Motor neuron (in vitro differentiated cells): Measurements from ENCODE around the gene TRNT1. TPM values are rescaled to one million over a fixed set of nuclear protein-coding genes. Genes with fewer than 3 reads are reported as not detected.

ENCODE experiments used
- ATAC-seq, 8 experiments: fragments of 200-7000 bp; cut with Tn5 transposase; replicated peaks in 6 of 8; 2 replicates each; pipeline ENCODE4 v1.8.0; 2021; ENCODE audit warnings: mild to moderate bottlenecking in 8 of 8, moderate library complexity in 8 of 8
- H3K27ac ChIP-seq, 2 donors: fragments of 250-450 bp; sonication (Bioruptor Pico); 2 replicates each; pipeline ENCODE4 v1.9.0; 2021; ENCODE audit warnings: antibody characterized with exemption in 2 of 2, mild to moderate bottlenecking in 2 of 2, moderate library complexity in 1 of 2
- H3K4me1 ChIP-seq, 2 donors: fragments of 250-450 bp; sonication (Bioruptor Pico); replicated peaks in 1 of 2; 2 replicates each; pipeline ENCODE4 v1.6.1; 2021; ENCODE audit warnings: antibody characterized with exemption in 2 of 2, mild to moderate bottlenecking in 2 of 2, moderate library complexity in 1 of 2
- H3K4me3 ChIP-seq, 5 donors: fragments of 250-450 bp; sonication (Bioruptor Pico); 2 replicates each; pipeline ENCODE4 v1.9.0; 2021; ENCODE audit warnings: antibody characterized with exemption in 5 of 5, mild to moderate bottlenecking in 5 of 5, moderate library complexity in 4 of 5
- WGBS, 10 experiments: fragments of 450-650 bp; shearing (Covaris generic); methylation state at CpG; one replicate each; pipeline ENCODE4 v1.0.0; 2022; 5-methylcytosine and 5-hydroxymethylcytosine counted together
- in situ Hi-C, 9 experiments: fragments of 400-800 bp; cut with MboI; loops; one replicate each; pipeline ENCODE4 v1.15.0; 2021; ENCODE audit warnings: low sequenced_read_pairs in 9 of 9, low pct_unique_long_range_greater_than_20kb in 2 of 9; ENCODE audit not compliant: unreplicated experiment in 9 of 9
- total RNA-seq, 8 experiments: library from RNA; unstranded; fragments of 300-600 nt; gene quantifications; 2 replicates each; pipeline versions ENCODE4 v1.2.3 to v1.2.4, GENCODE V29; 2022

TRNT1 gene
- total RNA-seq, 8 experiments from 2014 or later = 14.6 to 59.9 (median 22.6) TPM

DNA sequence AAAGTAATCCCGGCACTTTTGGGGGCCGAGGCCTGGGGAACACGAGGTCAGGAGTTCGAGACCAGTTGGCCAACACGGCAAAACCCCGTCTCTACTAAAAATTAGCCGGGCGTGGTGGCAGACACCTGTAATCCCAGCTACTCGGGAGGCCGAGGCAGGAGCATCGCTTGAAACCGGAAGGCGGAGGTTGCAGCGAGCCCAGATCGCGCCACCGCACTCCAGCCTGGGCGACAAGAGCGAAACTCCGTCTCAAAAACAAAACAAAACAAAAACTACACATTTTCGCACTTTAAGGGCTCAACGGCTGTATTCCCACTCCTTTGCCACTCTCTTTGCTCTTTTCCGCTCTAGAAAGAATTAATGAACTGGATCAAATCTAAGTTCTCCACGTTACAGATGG, 763 bp upstream of the TRNT1 start:
- H3K4me3 ChIP-seq = peak overlapping the region; percentile 58 to 88 (median 87)
- H3K4me1 ChIP-seq = peaks cover 11 to 12% of the 10 kb centered on the region in 2 donors
- no peak for ATAC-seq
- WGBS, 10 experiments = 80 to 100% (median 90%) methylated on average over 1 to 21 of the region's 24 CpGs; no CpG with 5 or more reads in 1 of the 10 experiments
- in situ Hi-C loops = no loop called here
- H3K27ac ChIP-seq = peak overlapping the region; percentile 81 to 90

DNA sequence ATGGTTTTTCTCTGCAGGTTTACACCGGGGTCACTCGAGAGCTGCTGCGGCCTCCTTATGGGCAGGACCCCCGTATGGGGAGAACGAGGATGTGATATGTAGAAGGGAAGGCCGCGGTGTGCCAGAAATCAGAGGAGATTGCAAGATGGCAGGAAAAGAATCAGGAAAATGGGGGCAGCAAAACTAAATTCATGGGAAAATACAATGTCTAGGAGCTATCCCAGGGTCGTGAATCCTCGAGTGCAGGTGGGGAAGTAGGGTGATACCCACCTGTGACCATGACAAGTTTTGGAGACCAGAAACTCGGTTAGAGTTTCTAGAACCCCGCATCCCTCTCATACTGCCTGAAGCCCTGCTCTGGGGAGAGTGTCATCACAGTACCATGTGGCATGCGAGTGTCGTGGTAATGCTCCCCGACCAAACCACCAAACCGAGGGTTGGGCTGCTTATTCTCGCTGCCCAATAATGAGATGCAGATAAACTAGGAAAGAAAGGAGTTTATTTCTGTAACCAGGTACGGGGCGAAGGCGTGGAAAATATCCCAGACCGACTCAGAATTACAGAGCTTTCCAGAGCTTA, 781 bp downstream of the TRNT1 start:
- 18 to 70% (median 39%) methylated on average over 4 to 17 of the region's 20 CpGs; no CpG with 5 or more reads in 3 of the 10 experiments for WGBS, 10 experiments
- in situ Hi-C loops = no loop called here
- H3K4me3 ChIP-seq = peak overlapping the region; percentile 58 to 88 (median 87)
- peak in 2 of 8 experiments; percentile 14 to 15 for ATAC-seq
- H3K27ac ChIP-seq = peak overlapping the region; percentile 81 to 90
- peaks cover 11 to 12% of the 10 kb centered on the region in 2 donors for H3K4me1 ChIP-seq

DNA sequence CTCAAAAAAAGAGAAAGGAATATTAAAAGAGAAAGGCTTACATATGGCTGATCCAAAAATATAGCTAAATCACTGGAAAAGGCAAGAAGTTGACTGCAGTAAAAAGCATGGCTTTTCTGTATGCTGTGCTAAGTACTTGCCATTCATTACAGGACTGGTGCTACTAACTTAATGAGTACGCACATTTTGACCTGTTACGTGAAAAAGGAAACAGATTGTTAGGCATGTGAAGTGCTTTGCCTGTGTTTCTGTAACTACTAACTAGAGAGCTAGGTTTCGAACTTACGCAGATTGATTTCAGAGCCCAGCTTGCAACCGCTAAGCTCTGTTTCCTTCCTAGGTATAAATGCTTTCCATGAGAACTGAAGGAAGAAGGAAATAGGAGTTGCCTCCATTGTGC, 2.8 kb downstream of the TRNT1 start:
- Histone ChIP-seq H3K4me1 (peaks cover 11 to 12% of the 10 kb centered on the region in 2 donors), H3K4me3 (no peak overlapping the region), H3K27ac (no peak overlapping the region)
- no peak for ATAC-seq
- in situ Hi-C loops = no loop called here
- WGBS, 10 experiments = 75 to 100% (median 80%) methylated on average over 1 to 5 of the region's 5 CpGs; no CpG with 5 or more reads in 1 of the 10 experiments

DNA sequence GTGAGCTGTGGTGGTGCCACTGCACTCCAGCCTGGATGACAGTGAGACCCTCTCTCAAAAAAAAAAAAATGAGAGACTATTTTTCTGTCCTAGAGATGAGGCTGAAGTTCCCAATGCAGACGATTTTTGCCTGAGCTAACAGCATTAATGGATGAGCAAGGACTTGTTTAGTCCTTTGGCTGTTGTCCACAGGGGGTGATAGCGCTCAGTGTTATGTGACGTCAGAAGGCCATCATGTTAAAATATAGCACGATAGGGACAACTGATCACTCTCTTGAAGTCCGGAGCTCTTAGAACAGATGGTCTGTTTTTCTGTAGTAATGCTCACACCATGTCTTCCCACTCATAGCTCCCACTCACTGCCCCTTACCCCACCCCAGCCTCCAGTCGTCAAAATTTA, 6.8 kb downstream of the TRNT1 start:
- ATAC-seq = no peak
- Histone ChIP-seq H3K27ac (no peak overlapping the region), H3K4me1 (no peaks in the 10 kb centered on the region), H3K4me3 (no peak overlapping the region)
- WGBS, 10 experiments = 50 to 100% (median 84%) methylated on average over 1 to 6 of the region's 6 CpGs; no CpG with 5 or more reads in 3 of the 10 experiments
- in situ Hi-C loops = no loop called here

DNA sequence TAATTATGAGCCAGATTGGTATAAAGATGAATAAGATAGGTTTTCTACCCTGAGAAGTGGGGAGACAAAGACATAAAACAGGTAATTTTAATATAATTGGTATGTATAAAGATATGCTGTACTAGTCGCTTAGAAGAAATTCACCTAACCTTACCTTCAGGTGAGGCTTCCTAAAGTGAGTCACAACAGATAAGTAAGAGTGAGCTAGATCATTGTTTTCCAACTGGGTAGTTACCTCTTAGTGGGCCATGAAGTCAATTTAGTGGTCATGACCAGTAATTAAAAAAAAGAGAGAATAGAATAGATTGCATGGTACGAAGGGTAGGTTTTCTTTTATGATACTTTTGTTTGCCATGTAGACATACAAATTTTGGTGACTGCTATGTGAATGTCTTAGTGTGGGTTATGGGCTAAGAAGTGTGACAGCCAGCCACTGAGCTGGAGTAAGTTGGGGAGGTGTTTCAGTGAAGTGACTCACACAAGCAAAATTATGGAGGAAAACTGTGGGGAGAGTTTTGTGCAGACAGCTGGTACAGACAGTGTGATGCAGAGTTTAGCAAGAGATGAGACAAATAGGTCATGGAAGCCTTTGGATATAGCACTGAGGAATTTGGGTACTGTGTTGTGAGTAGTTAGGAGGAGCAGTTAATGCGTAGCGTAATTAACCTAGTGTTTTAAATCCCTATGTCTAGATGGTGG, 8.2 kb downstream of the TRNT1 start:
- 73 to 100% (median 96%) methylated on average over 2 to 4 of the region's 4 CpGs for WGBS, 10 experiments
- no peak overlapping the region for H3K27ac ChIP-seq
- ATAC-seq = peak in 2 of 8 experiments; percentile 75 to 78
- in situ Hi-C loops = no loop called here
- no peak overlapping the region for H3K4me3 ChIP-seq
- H3K4me1 ChIP-seq = no peaks in the 10 kb centered on the region

DNA sequence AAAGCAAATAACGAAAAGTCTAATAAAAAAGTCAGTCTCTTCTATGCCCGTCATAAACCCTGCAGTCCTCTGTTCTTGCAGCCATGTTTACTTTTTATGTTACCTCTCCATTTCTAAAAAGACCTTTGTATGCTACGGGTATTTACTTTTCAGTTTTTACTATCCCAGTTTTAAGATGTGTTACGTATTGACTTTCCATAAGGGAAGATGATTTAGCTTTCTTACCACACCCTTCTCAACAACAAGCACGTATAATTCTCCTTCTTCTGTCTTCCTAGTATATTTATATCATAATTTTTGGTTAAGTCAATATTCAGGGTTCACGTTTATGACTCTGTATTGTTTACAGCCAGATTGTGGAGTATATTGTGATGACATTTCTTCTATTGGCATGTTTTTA, 10.8 kb downstream of the TRNT1 start:
- Histone ChIP-seq H3K27ac (no peak overlapping the region), H3K4me3 (no peak overlapping the region), H3K4me1 (peaks cover 0 to 3% of the 10 kb centered on the region in 2 donors)
- no peak for ATAC-seq
- 76 to 100% (median 95%) methylated on average over 1 to 6 of the region's 6 CpGs for WGBS, 10 experiments
- in situ Hi-C loops = no loop called here

DNA sequence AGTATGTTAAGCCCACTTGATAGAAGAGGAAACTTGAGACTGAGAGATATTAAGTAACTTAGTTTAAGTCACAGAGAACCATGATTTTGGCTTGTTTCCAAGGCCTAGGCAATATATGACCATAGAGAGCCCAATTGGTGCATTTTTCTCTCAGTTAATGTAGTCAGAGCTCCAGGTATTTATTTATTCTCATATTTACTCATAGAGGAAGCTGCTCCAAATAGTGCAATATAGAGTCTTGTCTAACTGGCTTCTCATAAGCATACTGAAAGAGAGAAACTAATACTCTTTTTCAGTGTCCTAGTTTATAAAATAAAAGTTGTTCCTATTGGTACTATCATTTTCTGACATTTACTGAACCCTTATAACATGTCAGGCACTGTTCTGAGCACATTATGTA, 15.2 kb downstream of the TRNT1 start:
- ATAC-seq = no peak
- in situ Hi-C loops = no loop called here
- peaks cover 0 to 6% of the 10 kb centered on the region in 2 donors for H3K4me1 ChIP-seq
- H3K4me3 ChIP-seq = no peak overlapping the region
- H3K27ac ChIP-seq = no peak overlapping the region

DNA sequence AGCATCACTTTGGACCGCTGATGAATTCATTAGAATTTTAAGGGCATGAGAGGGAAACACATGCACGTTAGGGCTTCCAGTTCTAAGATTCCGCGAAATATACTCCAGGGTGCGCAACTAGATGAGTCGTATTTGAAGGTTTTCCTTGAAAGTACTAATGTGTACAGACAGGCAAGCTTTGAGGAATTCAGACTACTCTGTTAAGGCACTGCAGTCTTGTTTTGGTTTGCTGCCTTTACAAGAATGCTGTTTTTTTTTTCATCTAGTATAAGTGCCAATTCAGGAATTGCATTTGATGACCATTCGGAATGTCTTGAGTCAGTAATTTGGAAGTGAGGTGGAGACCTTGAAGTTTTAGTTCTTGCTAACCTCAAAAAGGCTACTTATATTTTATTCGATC, 19.1 kb downstream of the TRNT1 start:
- Histone ChIP-seq H3K4me3 (no peak overlapping the region), H3K4me1 (peaks cover 0 to 6% of the 10 kb centered on the region in 2 donors), H3K27ac (no peak overlapping the region)
- no peak for ATAC-seq
- WGBS, 10 experiments = 75 to 100% (median 92%) methylated on average over 1 to 8 of the region's 8 CpGs; no CpG with 5 or more reads in 1 of the 10 experiments
- in situ Hi-C loops = no loop called here

DNA sequence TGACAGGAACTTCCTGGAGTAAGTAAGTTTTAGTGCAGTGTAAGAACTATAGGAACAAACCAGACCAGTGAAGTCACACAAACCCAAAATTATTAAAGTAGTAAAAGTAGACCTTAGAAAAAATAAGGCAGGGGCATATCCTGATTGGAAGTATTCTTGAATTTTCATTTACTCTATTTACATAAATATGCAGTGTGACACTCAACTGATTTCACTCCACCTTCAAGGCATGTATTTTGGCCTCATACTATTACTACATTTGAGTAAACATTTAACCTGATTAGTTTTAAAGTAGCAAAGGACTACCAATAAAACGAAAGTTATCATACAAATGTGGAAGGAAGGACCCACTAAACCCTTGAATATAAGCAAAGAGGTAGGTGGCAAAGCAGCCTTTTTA, 22.8 kb downstream of the TRNT1 start:
- Histone ChIP-seq H3K27ac (no peak overlapping the region), H3K4me1 (no peaks in the 10 kb centered on the region), H3K4me3 (no peak overlapping the region)
- 14 to 100% (median 100%) methylated on average over 1 of the region's 1 CpG; no CpG with 5 or more reads in 2 of the 10 experiments for WGBS, 10 experiments
- ATAC-seq = peak in 3 of 8 experiments; percentile 64 to 74 (median 66)
- in situ Hi-C loops = no loop called here

DNA sequence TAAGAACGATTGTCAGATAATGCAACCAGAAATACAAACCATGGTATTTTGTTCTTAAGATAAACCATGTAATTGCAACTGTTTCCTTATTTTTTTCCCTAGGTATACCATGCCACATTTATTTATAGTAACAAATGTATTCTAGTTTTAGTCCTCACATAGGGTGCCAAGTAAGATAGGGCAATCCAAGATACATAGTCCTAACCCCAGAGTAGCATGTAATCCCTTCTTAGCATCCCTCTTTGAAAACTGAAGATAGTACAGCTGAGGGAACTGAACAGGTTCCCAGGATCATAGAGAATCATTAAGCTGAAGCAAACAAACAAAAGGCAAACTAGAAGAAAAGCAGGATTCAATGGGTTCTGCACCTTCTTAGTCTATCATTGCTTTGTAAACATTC, 24.8 kb downstream of the TRNT1 start:
- H3K4me3 ChIP-seq = no peak overlapping the region
- no peak for ATAC-seq
- no peaks in the 10 kb centered on the region for H3K4me1 ChIP-seq
- 88 to 100% (median 100%) methylated on average over 1 of the region's 1 CpG; no CpG with 5 or more reads in 5 of the 10 experiments for WGBS, 10 experiments
- no peak overlapping the region for H3K27ac ChIP-seq
- in situ Hi-C loops = no loop called here

DNA sequence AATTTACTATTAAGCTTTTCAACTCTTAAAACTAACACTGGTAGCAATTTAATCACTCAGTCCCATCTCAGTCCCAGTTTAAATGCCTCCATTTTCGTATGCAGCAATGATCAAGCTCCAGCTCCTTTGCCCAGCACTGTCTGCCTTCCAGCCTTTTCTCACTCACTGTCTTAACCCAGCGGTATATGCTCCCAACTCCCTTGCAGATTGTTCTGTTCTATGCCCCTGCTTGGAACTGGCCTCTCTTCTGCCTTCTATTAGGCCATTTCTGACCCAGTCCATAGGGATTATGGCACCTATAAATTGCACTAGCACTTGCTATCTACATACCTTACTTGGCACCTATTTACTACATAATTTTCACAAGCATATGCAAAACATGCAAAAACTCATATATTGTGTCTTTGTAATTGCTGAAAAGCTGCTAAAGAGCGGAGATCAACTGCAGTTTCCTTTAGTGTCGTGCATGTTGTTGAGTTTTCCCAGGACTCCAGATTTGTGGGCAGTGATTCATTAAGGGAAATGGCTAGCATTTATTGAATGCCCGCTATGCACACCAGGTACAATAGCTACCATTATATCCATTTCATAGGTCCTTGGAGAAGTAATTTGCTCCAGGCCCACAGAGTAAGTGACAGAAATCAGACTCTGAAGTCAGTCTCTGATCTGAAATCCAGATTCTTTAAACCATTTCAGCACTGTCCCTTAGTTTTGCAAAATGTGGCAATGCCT, 28.3 kb downstream of the TRNT1 start:
- 80 to 100% (median 96%) methylated on average over 2 to 5 of the region's 5 CpGs; no CpG with 5 or more reads in 1 of the 10 experiments for WGBS, 10 experiments
- in situ Hi-C loops = no loop called here
- no peak overlapping the region for H3K27ac ChIP-seq
- ATAC-seq = no peak
- no peaks in the 10 kb centered on the region for H3K4me1 ChIP-seq
- H3K4me3 ChIP-seq = no peak overlapping the region

DNA sequence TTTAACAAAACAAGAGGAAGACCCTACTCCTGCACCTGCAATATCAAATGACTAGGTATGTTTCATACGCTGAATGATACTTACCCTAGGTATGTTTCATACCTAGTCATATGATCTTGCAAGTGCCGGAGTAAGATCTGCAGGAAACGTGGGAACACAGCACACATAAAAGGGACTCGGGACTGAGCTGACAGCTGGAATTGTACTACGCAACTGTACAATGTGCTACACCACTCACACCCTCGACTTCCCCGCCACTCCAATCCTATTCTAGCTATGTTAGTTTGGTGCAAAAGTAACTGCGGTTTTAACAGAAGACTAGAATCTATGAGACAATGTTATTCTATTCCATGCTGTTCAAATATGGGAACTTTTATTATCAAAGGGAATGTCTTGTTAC, 30.7 kb downstream of the TRNT1 start:
- ATAC-seq = no peak
- no peak overlapping the region for H3K27ac ChIP-seq
- in situ Hi-C loops = no loop called here
- 75 to 100% (median 92%) methylated on average over 2 to 8 of the region's 8 CpGs; no CpG with 5 or more reads in 1 of the 10 experiments for WGBS, 10 experiments
- H3K4me1 ChIP-seq = no peaks in the 10 kb centered on the region
- H3K4me3 ChIP-seq = no peak overlapping the region

DNA sequence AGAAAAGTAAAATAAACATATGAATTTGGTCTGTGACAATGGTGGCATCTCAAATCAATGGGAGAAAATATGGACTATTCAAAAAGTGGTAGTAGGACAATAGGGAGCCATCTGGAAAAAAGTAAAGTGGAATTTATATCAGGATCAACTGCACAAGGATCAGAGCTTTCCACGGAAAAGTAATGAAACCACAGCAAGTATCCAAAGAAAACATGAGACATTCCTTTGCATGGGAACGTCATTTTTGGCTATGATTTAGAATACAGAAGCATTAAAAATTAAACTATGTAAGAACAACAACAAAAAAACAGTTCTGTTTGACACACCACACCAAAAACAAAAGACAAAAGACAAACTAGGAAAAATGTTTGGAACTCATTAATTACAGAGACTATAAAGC, 34.1 kb downstream of the TRNT1 start:
- Histone ChIP-seq H3K27ac (no peak overlapping the region), H3K4me3 (no peak overlapping the region), H3K4me1 (no peaks in the 10 kb centered on the region)
- 21 to 100% (median 95%) methylated on average over 2 of the region's 2 CpGs; no CpG with 5 or more reads in 1 of the 10 experiments for WGBS, 10 experiments
- ATAC-seq = no peak
- in situ Hi-C loops = no loop called here
